ENCODE measurements around the gene CYS1. TPM values are rescaled to one million over a fixed set of nuclear protein-coding genes. Genes with fewer than 3 reads are reported as not detected.

Gene CYS1
- total and polyA plus RNA-seq, 2 of the 13 experiments (the other 11 are each of a cell fraction or from before 2014, with no cell fraction given): 0.04 TPM; not detected in 1

DNA sequence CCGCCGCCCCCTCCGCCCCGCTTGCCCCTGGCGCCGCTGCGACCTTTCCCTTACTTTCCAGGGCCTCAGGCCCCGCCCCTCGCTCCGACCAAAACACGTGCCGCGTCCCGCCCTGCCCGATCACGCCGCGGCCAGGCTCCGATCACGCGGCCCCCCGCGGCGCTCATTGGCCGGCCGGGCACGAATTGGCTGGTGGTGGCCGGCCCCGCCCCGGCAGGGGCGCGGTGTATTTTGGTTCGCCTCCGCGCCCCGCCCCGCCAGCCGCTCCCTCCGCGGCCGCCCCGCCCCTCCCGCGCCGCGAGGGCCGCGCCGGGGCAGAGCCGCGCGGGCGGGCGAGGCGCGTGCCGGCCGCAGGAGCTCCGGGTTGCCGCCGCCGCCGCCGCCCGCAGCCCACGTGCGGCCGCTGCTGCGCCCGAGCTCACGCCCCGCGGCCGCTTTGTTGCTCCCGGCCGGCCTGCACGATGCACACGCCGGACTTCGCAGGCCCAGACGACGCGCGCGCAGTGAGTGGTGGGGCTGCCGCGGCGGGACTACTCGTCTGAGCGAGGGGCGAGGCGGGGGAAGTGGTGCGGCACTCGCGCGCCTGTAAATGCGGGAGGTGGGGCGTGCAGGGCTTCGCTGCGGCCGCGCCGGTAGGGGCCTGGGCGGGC lies 36.8 kb downstream of the CYS1 start, which contains the start of gene KLF11 (continued):
- TF ChIP-seq PBX2 (CRISPR knock-in tag; IDR thresholded peaks at IDR 0.05) (no peak), POGZ (CRISPR knock-in tag; IDR thresholded peaks at IDR 0.05) (no peak; the same call in 1 of the 2 replicates), SP5 (CRISPR knock-in tag; IDR thresholded peaks at IDR 0.05; ENCODE audit: borderline replicate concordance, low read depth) (peak; percentile 86), IRF9 (CRISPR knock-in tag; IDR thresholded peaks at IDR 0.05; ENCODE audit: borderline replicate concordance) (peak; percentile 87), ZNF234 (CRISPR knock-in tag; conservative IDR thresholded peaks at IDR 0.05) (peak; percentile 91), MIXL1 (CRISPR knock-in tag; IDR thresholded peaks at IDR 0.05) (peak; percentile 68; the same call in 1 of the 2 replicates), FOXA1 (IDR thresholded peaks at IDR 0.05) (no peak), FOXA1 (CRISPR knock-in tag; IDR thresholded peaks at IDR 0.05) (no peak), ZNF556 (CRISPR knock-in tag; IDR thresholded peaks at IDR 0.05; ENCODE audit: borderline replicate concordance) (0 out of 2 replicates have a peak, but pooled peaks have one; percentile 39), ZNF569 (CRISPR knock-in tag; IDR thresholded peaks at IDR 0.05; ENCODE audit: borderline replicate concordance) (no peak), CHD4 (IDR thresholded peaks at IDR 0.05; ENCODE audit: borderline replicate concordance, low read length) (no peak), ZMYM3 (CRISPR knock-in tag; IDR thresholded peaks at IDR 0.05) (no peak), ZNF235 (CRISPR knock-in tag; IDR thresholded peaks at IDR 0.05; ENCODE audit: borderline replicate concordance) (peak; percentile 94), SP140L (CRISPR knock-in tag; IDR thresholded peaks at IDR 0.05; ENCODE audit: borderline replicate concordance) (0 out of 2 replicates have a peak, but pooled peaks have one; percentile 81), ZFP82 (CRISPR knock-in tag; IDR thresholded peaks at IDR 0.05; ENCODE audit: borderline replicate concordance) (peak; percentile 89; the same call in 1 of the 2 replicates), CENPT (CRISPR knock-in tag; IDR thresholded peaks at IDR 0.05; ENCODE audit: low read depth) (peak; percentile 88; the same call in 1 of the 2 replicates), ARNTL (CRISPR knock-in tag; IDR thresholded peaks at IDR 0.05) (peak; percentile 98), ELF3 (CRISPR knock-in tag; IDR thresholded peaks at IDR 0.05) (peak; percentile 76), HIVEP1 (CRISPR knock-in tag; IDR thresholded peaks at IDR 0.05) (no peak), ZNF7 (CRISPR knock-in tag; IDR thresholded peaks at IDR 0.05) (peak; percentile 46; the same call in 1 of the 2 replicates), ZNF782 (CRISPR knock-in tag; IDR thresholded peaks at IDR 0.05; ENCODE audit: borderline replicate concordance) (no peak; the same call in 1 of the 2 replicates), EED (CRISPR knock-in tag; IDR thresholded peaks at IDR 0.05) (peak; percentile 44; the same call in 1 of the 2 replicates), SOX5 (CRISPR knock-in tag; IDR thresholded peaks at IDR 0.05; ENCODE audit: borderline replicate concordance) (peak; percentile 58; the same call in 1 of the 2 replicates)
- TF ChIP-seq, protein P1, sequence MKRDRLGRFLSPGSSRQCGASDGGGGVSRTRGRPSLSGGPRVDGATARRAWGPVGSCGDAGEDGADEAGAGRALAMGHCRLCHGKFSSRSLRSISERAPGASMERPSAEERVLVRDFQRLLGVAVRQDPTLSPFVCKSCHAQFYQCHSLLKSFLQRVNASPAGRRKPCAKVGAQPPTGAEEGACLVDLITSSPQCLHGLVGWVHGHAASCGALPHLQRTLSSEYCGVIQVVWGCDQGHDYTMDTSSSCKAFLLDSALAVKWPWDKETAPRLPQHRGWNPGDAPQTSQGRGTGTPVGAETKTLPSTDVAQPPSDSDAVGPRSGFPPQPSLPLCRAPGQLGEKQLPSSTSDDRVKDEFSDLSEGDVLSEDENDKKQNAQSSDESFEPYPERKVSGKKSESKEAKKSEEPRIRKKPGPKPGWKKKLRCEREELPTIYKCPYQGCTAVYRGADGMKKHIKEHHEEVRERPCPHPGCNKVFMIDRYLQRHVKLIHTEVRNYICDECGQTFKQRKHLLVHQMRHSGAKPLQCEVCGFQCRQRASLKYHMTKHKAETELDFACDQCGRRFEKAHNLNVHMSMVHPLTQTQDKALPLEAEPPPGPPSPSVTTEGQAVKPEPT (CRISPR knock-in tag; IDR thresholded peaks at IDR 0.05; ENCODE audit: low read depth): peak; percentile 98
- TF ChIP-seq, protein P2, sequence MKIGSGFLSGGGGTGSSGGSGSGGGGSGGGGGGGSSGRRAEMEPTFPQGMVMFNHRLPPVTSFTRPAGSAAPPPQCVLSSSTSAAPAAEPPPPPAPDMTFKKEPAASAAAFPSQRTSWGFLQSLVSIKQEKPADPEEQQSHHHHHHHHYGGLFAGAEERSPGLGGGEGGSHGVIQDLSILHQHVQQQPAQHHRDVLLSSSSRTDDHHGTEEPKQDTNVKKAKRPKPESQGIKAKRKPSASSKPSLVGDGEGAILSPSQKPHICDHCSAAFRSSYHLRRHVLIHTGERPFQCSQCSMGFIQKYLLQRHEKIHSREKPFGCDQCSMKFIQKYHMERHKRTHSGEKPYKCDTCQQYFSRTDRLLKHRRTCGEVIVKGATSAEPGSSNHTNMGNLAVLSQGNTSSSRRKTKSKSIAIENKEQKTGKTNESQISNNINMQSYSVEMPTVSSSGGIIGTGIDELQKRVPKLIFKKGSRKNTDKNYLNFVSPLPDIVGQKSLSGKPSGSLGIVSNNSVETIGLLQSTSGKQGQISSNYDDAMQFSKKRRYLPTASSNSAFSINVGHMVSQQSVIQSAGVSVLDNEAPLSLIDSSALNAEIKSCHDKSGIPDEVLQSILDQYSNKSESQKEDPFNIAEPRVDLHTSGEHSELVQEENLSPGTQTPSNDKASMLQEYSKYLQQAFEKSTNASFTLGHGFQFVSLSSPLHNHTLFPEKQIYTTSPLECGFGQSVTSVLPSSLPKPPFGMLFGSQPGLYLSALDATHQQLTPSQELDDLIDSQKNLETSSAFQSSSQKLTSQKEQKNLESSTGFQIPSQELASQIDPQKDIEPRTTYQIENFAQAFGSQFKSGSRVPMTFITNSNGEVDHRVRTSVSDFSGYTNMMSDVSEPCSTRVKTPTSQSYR (CRISPR knock-in tag; IDR thresholded peaks at IDR 0.05; ENCODE audit: borderline replicate concordance): peak; percentile 67; the same call in 1 of the 2 replicates

Measured in HepG2 (cell line).